ENCODE results near the gene ERI3. TPM values are rescaled to one million over a fixed set of nuclear protein-coding genes. Genes with fewer than 3 reads are reported as not detected.

Gene ERI3
- total RNA-seq, 1 experiment from 2014 or later, result 74.2 TPM

DNA sequence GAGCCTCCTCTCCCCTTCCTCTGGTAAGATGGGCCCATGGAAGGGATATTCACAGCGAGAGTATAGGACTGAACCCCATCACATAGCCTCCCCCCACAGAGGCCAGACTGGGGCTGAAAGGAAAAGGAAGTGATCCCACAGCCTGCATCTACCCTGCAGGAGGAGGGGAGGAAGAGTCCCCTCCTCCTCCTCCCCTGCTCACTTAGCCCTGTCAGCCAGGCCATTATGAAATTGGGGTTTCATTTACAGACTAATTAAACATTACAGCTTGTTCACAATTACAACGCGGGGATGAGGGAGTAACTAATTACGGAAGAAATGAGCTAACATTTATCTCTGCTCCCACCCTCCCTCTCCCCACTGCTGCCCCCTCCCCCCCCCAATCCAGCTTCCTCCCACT is 116.4 kb downstream of the ERI3 start:
- Histone ChIP-seq H3K79me2 (ENCODE audit: insufficient read depth, low read length) (no peaks in the 10 kb centered on the region), H3K4me3 (replicated peaks in 1 of 2; ENCODE audit: low read depth in 1 of 2, low read length in 2 of 2) (no peak overlapping the region), H2AFZ (ENCODE audit: low read depth, low read length, poor library complexity, severe bottlenecking) (no peak overlapping the region), H4K20me1 (ENCODE audit: insufficient read depth) (no peaks in the 10 kb centered on the region), H3K9me2 (ENCODE audit: insufficient read depth) (no peaks in the 10 kb centered on the region), H3K9me3 (ENCODE audit: control insufficient read depth in 1 of 2, insufficient read depth in 1 of 2, low read depth in 1 of 2, low read length in 2 of 2) (no peaks in the 10 kb centered on the region), H3K27ac (ENCODE audit: low read depth, low read length) (no peak overlapping the region), H3K4me2 (ENCODE audit: low read length) (peak overlapping the region; percentile 41), H3K9ac (ENCODE audit: low read length) (no peak overlapping the region), H3K36me3 (ENCODE audit: control insufficient read depth in 1 of 2, insufficient read depth in 2 of 2, low read length in 2 of 2) (0 out of 4 replicates have a peak, but pooled peaks cover 0 to 5% of the 10 kb centered on the region in 2 experiments), H3K4me1 (ENCODE audit: control insufficient read depth in 1 of 2, insufficient read depth in 2 of 2, low read length in 2 of 2) (peaks cover 19 to 22% of the 10 kb centered on the region in 2 experiments), H3K27me3 (ENCODE audit: insufficient read depth, low read length) (no peaks in the 10 kb centered on the region)
- intact Hi-C loops (cut with micrococcal nuclease), result loop anchor here (5.0 kb wide), 1 partner anchor 146 kb away; no protein-coding TSS in a partner anchor
- no peak for DNase-seq (ENCODE audit: low read depth, low spot score)
- ChIA-PET RAD21 (ENCODE audit: low non-redundant PET in 1 of 2, low total read pairs in 2 of 2, uncharacterized antibody in 2 of 2, unreplicated experiment in 2 of 2) (no interaction called here), CTCF (interaction anchor here (1.2 to 1.5 kb wide), 3 partner anchors 29 to 356 kb away, joined by 3 to 4 read pairs (median 4); no protein-coding TSS in a partner anchor), POLR2A (no interaction called here)
- no peak for TF ChIP-seq MAX (IDR thresholded peaks at IDR 0.05)
- no peak for ATAC-seq
- BruUV-seq (replicated peaks), result no TSS peak

DNA sequence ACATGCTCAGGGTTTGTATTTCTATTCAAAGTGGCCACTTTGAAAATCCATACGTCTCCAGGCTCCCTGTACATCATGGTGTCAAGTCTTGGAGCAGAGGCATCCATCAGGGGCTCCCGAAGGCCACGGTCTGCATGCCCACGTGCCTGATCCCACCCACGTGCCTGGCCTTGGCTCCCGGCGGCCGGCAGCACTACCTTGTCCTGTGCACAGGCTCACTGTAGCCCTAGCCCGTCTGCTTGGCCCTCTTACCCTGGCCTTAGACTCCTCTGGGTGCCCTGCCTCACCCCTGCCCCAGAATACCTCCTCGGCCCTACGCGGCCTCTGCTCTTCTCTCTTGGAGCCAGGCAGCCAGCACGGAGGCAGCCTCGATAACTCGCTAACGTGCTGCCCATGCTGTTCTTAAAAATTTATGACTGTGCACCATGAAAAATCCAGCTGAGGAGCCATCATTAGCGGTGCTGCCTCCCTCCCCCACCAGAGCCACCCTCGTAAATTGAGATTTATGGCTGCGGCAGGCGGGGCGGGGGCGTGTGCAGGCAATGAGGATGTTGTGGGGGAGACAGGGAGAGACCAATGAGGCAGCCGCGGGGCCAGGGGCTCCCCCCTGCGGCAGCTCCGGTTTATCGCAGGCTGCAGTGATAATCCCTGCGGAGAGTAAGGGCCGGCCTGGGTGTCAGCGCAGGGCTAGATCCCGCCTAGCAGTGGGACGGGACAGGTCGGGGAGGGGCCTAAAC is 117.2 kb downstream of the ERI3 start:
- Histone ChIP-seq H3K4me1 (ENCODE audit: control insufficient read depth in 1 of 2, insufficient read depth in 2 of 2, low read length in 2 of 2) (peaks cover 19 to 22% of the 10 kb centered on the region in 2 experiments), H3K4me2 (ENCODE audit: low read length) (peak overlapping the region; percentile 41), H4K20me1 (ENCODE audit: insufficient read depth) (no peaks in the 10 kb centered on the region), H2AFZ (ENCODE audit: low read depth, low read length, poor library complexity, severe bottlenecking) (no peak overlapping the region), H3K36me3 (ENCODE audit: control insufficient read depth in 1 of 2, insufficient read depth in 2 of 2, low read length in 2 of 2) (0 out of 4 replicates have a peak, but pooled peaks cover 0 to 5% of the 10 kb centered on the region in 2 experiments), H3K27ac (ENCODE audit: low read depth, low read length) (no peak overlapping the region), H3K9me2 (ENCODE audit: insufficient read depth) (no peaks in the 10 kb centered on the region), H3K4me3 (replicated peaks in 1 of 2; ENCODE audit: low read depth in 1 of 2, low read length in 2 of 2) (no peak overlapping the region), H3K27me3 (ENCODE audit: insufficient read depth, low read length) (no peaks in the 10 kb centered on the region), H3K79me2 (ENCODE audit: insufficient read depth, low read length) (no peaks in the 10 kb centered on the region), H3K9me3 (ENCODE audit: control insufficient read depth in 1 of 2, insufficient read depth in 1 of 2, low read depth in 1 of 2, low read length in 2 of 2) (no peaks in the 10 kb centered on the region), H3K9ac (ENCODE audit: low read length) (no peak overlapping the region)
- BruUV-seq (replicated peaks), result no TSS peak
- intact Hi-C loops (cut with micrococcal nuclease), result loop anchor here (5.0 kb wide), 1 partner anchor 146 kb away; no protein-coding TSS in a partner anchor
- DNase-seq (ENCODE audit: low read depth, low spot score) (peak; percentile 50), ATAC-seq (peak; percentile 100)
- CTCF ChIA-PET, result interaction anchor here (0.9 to 1.5 kb wide), 4 partner anchors 30 to 357 kb away, joined by 3 to 4 read pairs (median 4); no protein-coding TSS in a partner anchor
- no peak for TF ChIP-seq FOSL1 (IDR thresholded peaks at IDR 0.05; ENCODE audit: low read depth)
- peak; percentile 55 for TF ChIP-seq RAD21 (IDR thresholded peaks at IDR 0.05; ENCODE audit: low read depth)
- no peak for TF ChIP-seq JUND (IDR thresholded peaks at IDR 0.05)
- TF ChIP-seq EZH2phosphoT487 (IDR thresholded peaks at IDR 0.05; ENCODE audit: borderline replicate concordance), result no peak
- peak; percentile 72 for TF ChIP-seq EGR1 (IDR thresholded peaks at IDR 0.05; ENCODE audit: low read depth)
- TF ChIP-seq ZFX (IDR thresholded peaks at IDR 0.05), result no peak
- TF ChIP-seq SRF (IDR thresholded peaks at IDR 0.05; ENCODE audit: low read depth), result no peak
- TF ChIP-seq CTCF (IDR thresholded peaks at IDR 0.05 in 2 of 3, conservative IDR thresholded peaks at IDR 0.05 in 1 of 3; ENCODE audit: borderline replicate concordance in 1 of 3, insufficient read depth in 1 of 3, low read depth in 2 of 3, low read length in 2 of 3), result peak; percentile 60 to 83 (median 76); a peak in 5 of 6 replicates
- RAD21 ChIA-PET (ENCODE audit: low non-redundant PET in 1 of 2, low total read pairs in 2 of 2, uncharacterized antibody in 2 of 2, unreplicated experiment in 2 of 2), result no interaction called here
- POLR2A ChIA-PET, result no interaction called here

Data from HCT116 (cell line).